ENCODE results near the gene SORCS2. TPM values are rescaled to one million over a fixed set of nuclear protein-coding genes. Genes with fewer than 3 reads are reported as not detected.

SORCS2 gene
- total and polyA plus RNA-seq, 2 of the 8 experiments (the other 6 are each of a cell fraction or from before 2014, with no cell fraction given) = 0.36 to 1.8 TPM

- TF ChIP-seq, protein P1, sequence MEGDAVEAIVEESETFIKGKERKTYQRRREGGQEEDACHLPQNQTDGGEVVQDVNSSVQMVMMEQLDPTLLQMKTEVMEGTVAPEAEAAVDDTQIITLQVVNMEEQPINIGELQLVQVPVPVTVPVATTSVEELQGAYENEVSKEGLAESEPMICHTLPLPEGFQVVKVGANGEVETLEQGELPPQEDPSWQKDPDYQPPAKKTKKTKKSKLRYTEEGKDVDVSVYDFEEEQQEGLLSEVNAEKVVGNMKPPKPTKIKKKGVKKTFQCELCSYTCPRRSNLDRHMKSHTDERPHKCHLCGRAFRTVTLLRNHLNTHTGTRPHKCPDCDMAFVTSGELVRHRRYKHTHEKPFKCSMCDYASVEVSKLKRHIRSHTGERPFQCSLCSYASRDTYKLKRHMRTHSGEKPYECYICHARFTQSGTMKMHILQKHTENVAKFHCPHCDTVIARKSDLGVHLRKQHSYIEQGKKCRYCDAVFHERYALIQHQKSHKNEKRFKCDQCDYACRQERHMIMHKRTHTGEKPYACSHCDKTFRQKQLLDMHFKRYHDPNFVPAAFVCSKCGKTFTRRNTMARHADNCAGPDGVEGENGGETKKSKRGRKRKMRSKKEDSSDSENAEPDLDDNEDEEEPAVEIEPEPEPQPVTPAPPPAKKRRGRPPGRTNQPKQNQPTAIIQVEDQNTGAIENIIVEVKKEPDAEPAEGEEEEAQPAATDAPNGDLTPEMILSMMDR (IDR thresholded peaks at IDR 0.05; ENCODE audit: control extremely low read depth in 1 of 3, insufficient read depth in 1 of 3, low read depth in 1 of 3, low read length in 3 of 3) = no peak
- no peak for TF ChIP-seq JUND (IDR thresholded peaks at IDR 0.05; ENCODE audit: low read length)
- no peak for TF ChIP-seq ZNF274 (IDR thresholded peaks at IDR 0.05; ENCODE audit: borderline replicate concordance, extremely low read depth, low read length)
- no peak for TF ChIP-seq NANOG (IDR thresholded peaks at IDR 0.05; ENCODE audit: insufficient read depth, low read depth, low read length, poor library complexity, severe bottlenecking)
- TF ChIP-seq RXRA (IDR thresholded peaks at IDR 0.05; ENCODE audit: insufficient read depth, low read depth, low read length) = no peak
- no peak for TF ChIP-seq BACH1 (IDR thresholded peaks at IDR 0.05; ENCODE audit: low read length)
- no peak for TF ChIP-seq TAF1 (IDR thresholded peaks at IDR 0.05; ENCODE audit: low read depth, low read length)
- no peak for TF ChIP-seq POU5F1 (IDR thresholded peaks at IDR 0.05; ENCODE audit: low read depth, low read length)
Observed at GRCh38 chr4:7444731-7445130, 252.4 kb downstream of the SORCS2 start (continued).
